HUES48 (cell line): ENCODE results near the gene HASPIN.

Experiments
- H3K27ac ChIP-seq: one replicate; pipeline ENCODE4 v1.7.0; 2013; ENCODE audit warnings: low read depth, low read length, inconsistent platforms
- H3K27me3 ChIP-seq: 2 replicates; pipeline ENCODE4 v1.6.1; 2013; ENCODE audit warnings: mild to moderate bottlenecking, low read length; ENCODE audit not compliant: control insufficient read depth, insufficient read depth
- H3K36me3 ChIP-seq: 2 replicates; pipeline ENCODE4 v1.6.1; 2013; ENCODE audit warnings: low read length; ENCODE audit not compliant: control insufficient read depth, insufficient read depth
- H3K4me1 ChIP-seq: 2 replicates; pipeline ENCODE4 v1.6.1; 2013; ENCODE audit warnings: mild to moderate bottlenecking, low read length; ENCODE audit not compliant: control insufficient read depth, insufficient read depth
- H3K4me3 ChIP-seq: 2 replicates; pipeline ENCODE4 v1.5.1; 2013; ENCODE audit warnings: mild to moderate bottlenecking, low read depth, low read length
- H3K9ac ChIP-seq: 2 replicates; pipeline ENCODE4 v1.6.1; 2013; ENCODE audit warnings: mild to moderate bottlenecking, low read depth, low read length, moderate library complexity
- H3K9me3 ChIP-seq: 2 replicates; pipeline ENCODE4 v1.6.1; 2013; ENCODE audit warnings: low read length; ENCODE audit not compliant: control insufficient read depth, insufficient read depth

Gene HASPIN

GRCh38 chr17:3754066-3754457, 30.4 kb downstream of the HASPIN start:
- Histone ChIP-seq H3K27ac (no peak overlapping the region), H3K4me3 (no peak overlapping the region; the same call in 1 of the 2 replicates), H3K9ac (no peak overlapping the region), H3K9me3 (no peaks in the 10 kb centered on the region), H3K36me3 (no peaks in the 10 kb centered on the region), H3K4me1 (no peaks in the 10 kb centered on the region), H3K27me3 (no peaks in the 10 kb centered on the region)

- Histone ChIP-seq H3K4me1 (no peaks in the 10 kb centered on the region), H3K27ac (peak overlapping the region; percentile 75), H3K4me3 (peak overlapping the region; percentile 75), H3K9me3 (peaks cover 2% of the 10 kb centered on the region; the same call in 1 of the 2 replicates), H3K36me3 (no peaks in the 10 kb centered on the region), H3K9ac (peak overlapping the region; percentile 60), H3K27me3 (no peaks in the 10 kb centered on the region)
Measured at GRCh38 chr17:3754458-3755334, 31.0 kb downstream of the HASPIN start.

- Histone ChIP-seq H3K27ac (peak overlapping the region; percentile 75), H3K9ac (peak overlapping the region; percentile 60), H3K9me3 (peaks cover 6% of the 10 kb centered on the region; the same call in 1 of the 2 replicates), H3K27me3 (no peaks in the 10 kb centered on the region), H3K4me1 (no peaks in the 10 kb centered on the region), H3K36me3 (no peaks in the 10 kb centered on the region), H3K4me3 (peak overlapping the region; percentile 75)
Measured at GRCh38 chr17:3755335-3756030, 31.8 kb downstream of the HASPIN start.

- Histone ChIP-seq H3K36me3 (no peaks in the 10 kb centered on the region), H3K27me3 (no peaks in the 10 kb centered on the region), H3K4me1 (no peaks in the 10 kb centered on the region), H3K4me3 (no peak overlapping the region), H3K9ac (no peak overlapping the region), H3K27ac (no peak overlapping the region), H3K9me3 (peaks cover 6% of the 10 kb centered on the region; the same call in 1 of the 2 replicates)
Measured at GRCh38 chr17:3759597-3760216, 36.0 kb downstream of the HASPIN start.

GRCh38 chr17:3761036-3761917, 37.6 kb downstream of the HASPIN start:
- H3K36me3 ChIP-seq, result no peaks in the 10 kb centered on the region
- no peaks in the 10 kb centered on the region for H3K4me1 ChIP-seq
- no peak overlapping the region for H3K9ac ChIP-seq

GRCh38 chr17:3761918-3762380, 38.2 kb downstream of the HASPIN start:
- Histone ChIP-seq H3K27me3 (no peaks in the 10 kb centered on the region), H3K36me3 (no peaks in the 10 kb centered on the region), H3K27ac (no peak overlapping the region), H3K9me3 (peaks cover 6% of the 10 kb centered on the region; the same call in 1 of the 2 replicates), H3K9ac (no peak overlapping the region), H3K4me1 (no peaks in the 10 kb centered on the region), H3K4me3 (no peak overlapping the region)

More at GRCh38 chr17:3761036-3761917, 37.6 kb downstream of the HASPIN start:
- H3K9me3 ChIP-seq, result peaks cover 6% of the 10 kb centered on the region; the same call in 1 of the 2 replicates
- H3K27ac ChIP-seq, result no peak overlapping the region
- no peaks in the 10 kb centered on the region for H3K27me3 ChIP-seq
- no peak overlapping the region for H3K4me3 ChIP-seq

- peaks cover 6% of the 10 kb centered on the region; the same call in 1 of the 2 replicates for H3K9me3 ChIP-seq
- H3K4me1 ChIP-seq, result no peaks in the 10 kb centered on the region
- H3K36me3 ChIP-seq, result no peaks in the 10 kb centered on the region
- no peak overlapping the region for H3K27ac ChIP-seq
- H3K9ac ChIP-seq, result no peak overlapping the region
- no peaks in the 10 kb centered on the region for H3K27me3 ChIP-seq
- H3K4me3 ChIP-seq, result no peak overlapping the region
Measured at GRCh38 chr17:3762922-3763776, 39.4 kb downstream of the HASPIN start.

GRCh38 chr17:3763777-3764170, 40.1 kb downstream of the HASPIN start:
- H3K9me3 ChIP-seq, result peaks cover 6% of the 10 kb centered on the region; the same call in 1 of the 2 replicates
- no peaks in the 10 kb centered on the region for H3K27me3 ChIP-seq
- H3K4me1 ChIP-seq, result no peaks in the 10 kb centered on the region
- H3K36me3 ChIP-seq, result no peaks in the 10 kb centered on the region
- H3K9ac ChIP-seq, result no peak overlapping the region
- H3K27ac ChIP-seq, result no peak overlapping the region
- H3K4me3 ChIP-seq, result no peak overlapping the region

- Histone ChIP-seq H3K9me3 (no peaks in the 10 kb centered on the region), H3K27me3 (no peaks in the 10 kb centered on the region), H3K4me1 (no peaks in the 10 kb centered on the region), H3K36me3 (no peaks in the 10 kb centered on the region), H3K9ac (no peak overlapping the region), H3K27ac (no peak overlapping the region), H3K4me3 (no peak overlapping the region)
Measured at GRCh38 chr17:3765981-3766380, 42.3 kb downstream of the HASPIN start.
